A549 treated with ZK216348 at 1 μM for 4 hours (cell line): ENCODE results near the gene CD47. TPM values are rescaled to one million over a fixed set of nuclear protein-coding genes. Genes with fewer than 3 reads are reported as not detected.

Source experiments
- total RNA-seq: library from RNA; stranded (reverse); fragments of 200-300 nt; extraction: Qiagen RNA extraction; gene quantifications from 5 replicates; pipeline ENCODE4 v1.2.3, GENCODE V29; 2022; ENCODE audit warnings: low read depth

The CD47 gene
- total RNA-seq = 31.6 to 40.7 TPM (median 39.4 TPM) in 5 replicates

GRCh38 chr3:108090701-108091497 lies at the start of gene CD47:
TSS of gene CD47 (minus strand) at chr3:108091031. CDS start at chr3:108090908, 123 bp downstream.

Other genes with a start within 250 kb of the CD47 start
- 34.1 to 51.3 TPM (median 40.3 TPM) in 5 replicates for gene IFT57, start 131.4 kb upstream of the CD47 start, total RNA-seq
- gene HHLA2, start 205.5 kb upstream of the CD47 start, total RNA-seq = 0.07 to 0.15 TPM in 2 of 5 replicates, not detected in the others